HG03175 (cell line): ENCODE data around the gene TIMM23.

Experiments
- ATAC-seq: cut with Tn5 transposase; IDR thresholded peaks from one replicate; pipeline ENCODE4 v1.9.1; 2021; ENCODE audit warnings: mild to moderate bottlenecking, moderate library complexity; ENCODE audit not compliant: unreplicated experiment

Gene TIMM23

DNA sequence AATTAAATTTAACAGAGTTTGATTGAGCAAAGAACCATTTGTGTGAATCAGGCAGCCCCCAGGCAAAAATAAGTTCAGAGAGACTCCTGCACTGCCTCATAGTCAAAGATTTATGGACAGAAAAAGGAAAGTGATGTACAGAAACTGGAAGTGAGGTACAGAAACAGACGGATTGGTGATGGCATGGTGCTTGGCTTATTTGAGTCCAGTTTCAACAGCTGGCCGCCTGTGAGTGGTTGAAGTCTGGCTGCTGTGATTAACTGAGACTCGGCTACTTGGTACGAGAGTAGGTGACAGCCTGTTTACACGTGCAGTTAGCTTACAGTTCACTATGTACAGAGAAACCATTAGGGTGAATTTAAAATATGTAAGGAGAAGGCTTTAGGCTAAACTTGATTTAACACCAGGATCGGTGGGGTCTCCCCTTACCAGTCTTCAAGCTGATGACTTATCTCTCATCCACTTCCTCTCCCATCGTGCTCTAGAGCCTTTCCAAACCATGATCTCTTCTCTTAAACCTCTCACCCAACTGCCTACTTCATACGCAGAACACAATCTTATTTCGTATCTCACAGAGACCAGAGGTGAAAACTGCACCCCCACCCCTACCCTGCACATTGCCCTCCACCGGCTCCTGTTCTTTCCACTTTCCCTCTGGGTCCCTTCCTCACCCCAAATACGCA lies 78.8 kb downstream of the TIMM23 start:
- ATAC-seq = no peak

DNA sequence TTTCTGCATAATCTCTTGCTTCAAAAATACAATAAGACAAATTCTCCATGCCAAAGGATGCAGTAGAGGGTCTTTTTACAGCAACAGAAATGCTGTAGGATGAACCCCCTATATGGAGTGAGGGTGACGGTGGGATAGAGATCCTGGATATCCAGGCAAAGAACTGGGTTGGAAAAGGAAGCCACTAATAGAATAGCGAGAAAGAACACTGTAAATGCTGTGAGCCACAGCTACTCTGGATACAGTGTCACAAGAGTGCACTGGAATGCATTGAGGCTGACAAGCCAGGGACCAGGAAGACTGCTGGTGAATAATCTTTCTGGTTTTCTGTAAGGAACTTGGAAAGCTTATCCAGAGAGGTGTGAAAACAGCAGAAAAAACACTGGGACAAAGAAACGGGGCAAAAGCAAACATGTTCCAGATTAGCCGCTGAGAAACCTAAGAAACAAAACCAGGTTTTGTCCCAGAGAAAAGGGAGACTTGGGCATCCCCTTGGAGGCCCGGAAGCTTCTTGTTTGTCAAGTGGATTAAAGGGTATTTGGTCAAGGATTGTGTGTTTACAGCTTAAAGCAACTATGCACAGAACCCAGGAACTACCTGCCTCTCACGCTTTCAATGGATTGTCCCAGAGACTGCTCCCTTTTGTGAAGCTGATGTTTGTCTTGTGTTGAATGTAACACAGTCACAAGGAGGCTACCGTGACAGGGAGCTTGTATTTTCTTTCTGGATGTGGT lies 79.9 kb downstream of the TIMM23 start:
- ATAC-seq = no peak

DNA sequence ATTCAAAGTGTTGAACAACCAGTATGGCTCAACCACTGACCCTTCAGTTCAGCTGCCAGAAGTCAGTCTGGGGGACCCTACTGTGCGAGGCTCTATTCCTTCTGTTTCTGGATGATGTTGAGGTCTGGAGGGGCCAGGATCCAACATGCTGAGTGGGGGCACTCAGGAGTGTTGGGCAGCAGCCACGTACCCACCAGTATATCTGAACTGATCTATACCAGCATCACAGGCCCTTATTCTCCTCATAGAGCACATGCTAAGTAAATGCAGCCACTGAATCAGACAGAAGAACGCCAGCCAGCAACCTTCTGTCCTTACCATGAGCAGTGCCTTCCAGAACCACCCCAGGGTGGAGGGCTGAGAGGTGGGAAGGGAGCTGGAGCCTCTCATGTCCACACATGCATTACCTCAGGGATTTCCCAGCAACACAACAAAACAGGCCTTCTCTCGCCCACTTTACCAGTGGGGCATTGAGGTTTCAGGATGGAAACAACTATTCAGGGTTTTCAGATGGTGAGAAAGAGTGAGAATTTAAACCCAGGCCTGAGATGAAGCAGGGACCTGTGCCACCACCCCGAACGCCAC lies 80.6 kb downstream of the TIMM23 start:
- ATAC-seq = no peak
